ENCODE results near the gene ACAD10.
"Not testable (repeated sequence)": the region's sequence is repeated elsewhere in the genome, so short reads cannot be mapped to it uniquely, and the experiment has no call there.

ACAD10 gene

GRCh38 chr12:111687952-111688351 is 2.1 kb downstream of the ACAD10 start:
- DNase-seq: no peak

GRCh38 chr12:111691262-111691661 is 5.4 kb downstream of the ACAD10 start:
- DNase-seq: no peak

- no peak for DNase-seq
Observed at GRCh38 chr12:111692575-111693210, 6.8 kb downstream of the ACAD10 start.

GRCh38 chr12:111693818-111694217 is 8.0 kb downstream of the ACAD10 start:
- no peak for DNase-seq

- DNase-seq: no peak
Observed at GRCh38 chr12:111699962-111700361, 14.1 kb downstream of the ACAD10 start.

GRCh38 chr12:111705672-111706071 is 19.8 kb downstream of the ACAD10 start:
- DNase-seq: no peak

- DNase-seq: no peak
Observed at GRCh38 chr12:111706145-111706544, 20.3 kb downstream of the ACAD10 start.

GRCh38 chr12:111715279-111715678 is 29.4 kb downstream of the ACAD10 start:
- peak; percentile 89 for DNase-seq

- not testable (repeated sequence) for DNase-seq
Observed at GRCh38 chr12:111719316-111719715, 33.5 kb downstream of the ACAD10 start.

GRCh38 chr12:111720457-111720856 is 34.6 kb downstream of the ACAD10 start:
- DNase-seq: no peak

GRCh38 chr12:111723646-111724360 is 38.0 kb downstream of the ACAD10 start:
- DNase-seq: not testable (repeated sequence)

GRCh38 chr12:111728795-111729194 is 42.9 kb downstream of the ACAD10 start:
- no peak for DNase-seq

GRCh38 chr12:111730420-111730819 is 44.6 kb downstream of the ACAD10 start:
- DNase-seq: no peak

GRCh38 chr12:111732786-111733185 is 46.9 kb downstream of the ACAD10 start:
- DNase-seq: no peak

GRCh38 chr12:111733340-111733915 is 47.6 kb downstream of the ACAD10 start:
- no peak for DNase-seq

- DNase-seq: not testable (repeated sequence)
Observed at GRCh38 chr12:111739524-111739923, 53.7 kb downstream of the ACAD10 start.

- DNase-seq: peak; percentile 46
Observed at GRCh38 chr12:111741235-111741812, 55.5 kb downstream of the ACAD10 start.

GRCh38 chr12:111745211-111745610 is 59.4 kb downstream of the ACAD10 start:
- DNase-seq: no peak

- DNase-seq: no peak
Observed at GRCh38 chr12:111747333-111747732, 61.5 kb downstream of the ACAD10 start.

GRCh38 chr12:111748151-111748672 is 62.4 kb downstream of the ACAD10 start:
- DNase-seq: no peak

- no peak for DNase-seq
Observed at GRCh38 chr12:111748867-111749266, 63.0 kb downstream of the ACAD10 start.

GRCh38 chr12:111749391-111749790 is 63.5 kb downstream of the ACAD10 start:
- no peak for DNase-seq

GRCh38 chr12:111753144-111753881 is 67.5 kb downstream of the ACAD10 start:
- DNase-seq: no peak

Measured in DMS153 (cell line).